ENCODE data around the gene BLCAP. TPM values are rescaled to one million over a fixed set of nuclear protein-coding genes. Genes with fewer than 3 reads are reported as not detected.

Gene BLCAP
- total RNA-seq, 2 donors from 2014 or later: 28.4 to 42.0 TPM

GRCh38 chr20:37525810-37526209 lies 1.9 kb downstream of the BLCAP start:
- ATAC-seq (ENCODE audit: insufficient number of reproducible peaks, low FRiP score, low read depth) (no peak), DNase-seq (ENCODE audit: low spot score) (no peak)
- H3K36me3 ChIP-seq: peaks cover 3% of the 10 kb centered on the region
- H3K9me3 ChIP-seq: no peaks in the 10 kb centered on the region
- no peak overlapping the region for H3K27ac ChIP-seq
- peaks cover 22 to 34% of the 10 kb centered on the region in 2 donors for H3K4me1 ChIP-seq (ENCODE audit: control insufficient read depth in 1 of 2, low read depth in 2 of 2)
- no peaks in the 10 kb centered on the region for H3K27me3 ChIP-seq (replicated peaks; ENCODE audit: insufficient read depth)
- H3K4me3 ChIP-seq: no peak overlapping the region
- TF ChIP-seq CTCF (IDR thresholded peaks at IDR 0.05): no peak

- Histone ChIP-seq H3K9me3 (no peaks in the 10 kb centered on the region), H3K4me3 (no peak overlapping the region), H3K4me1 (ENCODE audit: control insufficient read depth in 1 of 2, low read depth in 2 of 2) (peaks cover 22 to 34% of the 10 kb centered on the region in 2 donors), H3K36me3 (peaks cover 4% of the 10 kb centered on the region), H3K27me3 (replicated peaks; ENCODE audit: insufficient read depth) (no peaks in the 10 kb centered on the region), H3K27ac (no peak overlapping the region)
- ATAC-seq (ENCODE audit: insufficient number of reproducible peaks, low FRiP score, low read depth) (no peak), DNase-seq (ENCODE audit: low spot score) (no peak)
- TF ChIP-seq CTCF (IDR thresholded peaks at IDR 0.05): no peak
These were observed 2.6 kb downstream of the BLCAP start for GRCh38 chr20:37524859-37525708.

GRCh38 chr20:37523911-37524700 lies 3.6 kb downstream of the BLCAP start:
- no peak for DNase-seq (ENCODE audit: low spot score)
- no peaks in the 10 kb centered on the region for H3K27me3 ChIP-seq (replicated peaks; ENCODE audit: insufficient read depth)
- peaks cover 4% of the 10 kb centered on the region for H3K36me3 ChIP-seq
- no peak for ATAC-seq (ENCODE audit: insufficient number of reproducible peaks, low FRiP score, low read depth)
- no peaks in the 10 kb centered on the region for H3K9me3 ChIP-seq
- H3K27ac ChIP-seq: no peak overlapping the region
- peaks cover 25 to 39% of the 10 kb centered on the region in 2 donors for H3K4me1 ChIP-seq (ENCODE audit: control insufficient read depth in 1 of 2, low read depth in 2 of 2)
- no peak for TF ChIP-seq CTCF (IDR thresholded peaks at IDR 0.05)
- H3K4me3 ChIP-seq: no peak overlapping the region

- ATAC-seq (ENCODE audit: insufficient number of reproducible peaks, low FRiP score, low read depth): no peak
- Histone ChIP-seq H3K27ac (no peak overlapping the region), H3K4me1 (ENCODE audit: control insufficient read depth in 1 of 2, low read depth in 2 of 2) (peaks cover 25 to 34% of the 10 kb centered on the region in 2 donors), H3K9me3 (no peaks in the 10 kb centered on the region), H3K36me3 (peaks cover 4% of the 10 kb centered on the region), H3K27me3 (replicated peaks; ENCODE audit: insufficient read depth) (no peaks in the 10 kb centered on the region), H3K4me3 (no peak overlapping the region)
- TF ChIP-seq CTCF (IDR thresholded peaks at IDR 0.05): no peak
- DNase-seq (ENCODE audit: low spot score): no peak
These were observed 4.7 kb downstream of the BLCAP start for GRCh38 chr20:37523012-37523391.
